Brain microvascular endothelial cell (primary cell): ENCODE data around the gene TBCA.

Experiments
- DNase-seq: peaks from one replicate; pipeline ENCODE4 v3.0.0-alpha.2; 2020
- H3K27ac ChIP-seq: fragments of 250-450 bp; sonication (Bioruptor Pico); 2 replicates; pipeline ENCODE4 v1.5.1; 2020; ENCODE audit warnings: mild to moderate bottlenecking, moderate library complexity
- H3K27me3 ChIP-seq: fragments of 250-450 bp; sonication (Bioruptor Pico); replicated peaks from 2 replicates; pipeline ENCODE4 v1.5.1; 2020; ENCODE audit warnings: mild to moderate bottlenecking
- H3K36me3 ChIP-seq: fragments of 250-450 bp; sonication (Bioruptor Pico); replicated peaks from 2 replicates; pipeline ENCODE4 v1.5.1; 2020; ENCODE audit warnings: mild to moderate bottlenecking
- H3K4me3 ChIP-seq: 2 replicates; pipeline ENCODE4 v1.5.1; 2011; ENCODE audit warnings: low read depth, mild to moderate bottlenecking, control low read depth, low read length, moderate library complexity
- in situ Hi-C: cut with HindIII; loops from 2 replicates; pipeline ENCODE4 v1.10.0; 2017; ENCODE audit warnings: low sequenced_read_pairs, low pct_ligation_motif_present
- TF ChIP-seq, protein P1 (sequence below): IDR thresholded peaks from 2 replicates; pipeline ENCODE4 v1.5.1; 2011; ENCODE audit warnings: low read depth, mild to moderate bottlenecking, moderate library complexity, low read length, control low read depth, inconsistent platforms; ENCODE audit errors: missing control alignments

Gene TBCA

DNA sequence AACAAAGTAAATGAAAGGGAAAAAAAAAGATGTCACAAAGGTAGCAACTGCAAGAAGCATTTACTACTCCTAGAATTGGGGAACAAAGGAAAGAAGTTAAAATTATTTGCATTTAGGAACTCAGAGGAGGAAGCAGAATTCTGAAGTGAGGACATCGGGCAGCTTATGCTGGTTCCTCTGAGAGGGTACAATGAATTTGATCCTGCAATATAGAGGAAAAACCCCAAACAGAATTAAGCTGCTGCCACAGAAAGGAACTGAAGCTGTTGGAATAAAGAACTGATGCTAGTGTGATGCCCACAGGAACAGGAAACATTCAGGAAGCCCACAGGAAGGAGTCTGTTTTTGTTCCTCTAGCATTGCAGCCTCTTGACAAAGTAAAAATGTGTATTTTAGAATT is 22.3 kb upstream of the TBCA start:
- TF ChIP-seq, protein P1, sequence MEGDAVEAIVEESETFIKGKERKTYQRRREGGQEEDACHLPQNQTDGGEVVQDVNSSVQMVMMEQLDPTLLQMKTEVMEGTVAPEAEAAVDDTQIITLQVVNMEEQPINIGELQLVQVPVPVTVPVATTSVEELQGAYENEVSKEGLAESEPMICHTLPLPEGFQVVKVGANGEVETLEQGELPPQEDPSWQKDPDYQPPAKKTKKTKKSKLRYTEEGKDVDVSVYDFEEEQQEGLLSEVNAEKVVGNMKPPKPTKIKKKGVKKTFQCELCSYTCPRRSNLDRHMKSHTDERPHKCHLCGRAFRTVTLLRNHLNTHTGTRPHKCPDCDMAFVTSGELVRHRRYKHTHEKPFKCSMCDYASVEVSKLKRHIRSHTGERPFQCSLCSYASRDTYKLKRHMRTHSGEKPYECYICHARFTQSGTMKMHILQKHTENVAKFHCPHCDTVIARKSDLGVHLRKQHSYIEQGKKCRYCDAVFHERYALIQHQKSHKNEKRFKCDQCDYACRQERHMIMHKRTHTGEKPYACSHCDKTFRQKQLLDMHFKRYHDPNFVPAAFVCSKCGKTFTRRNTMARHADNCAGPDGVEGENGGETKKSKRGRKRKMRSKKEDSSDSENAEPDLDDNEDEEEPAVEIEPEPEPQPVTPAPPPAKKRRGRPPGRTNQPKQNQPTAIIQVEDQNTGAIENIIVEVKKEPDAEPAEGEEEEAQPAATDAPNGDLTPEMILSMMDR: no peak
- Histone ChIP-seq H3K36me3 (no peaks in the 10 kb centered on the region), H3K27ac (no peak overlapping the region), H3K27me3 (peaks cover 13% of the 10 kb centered on the region), H3K4me3 (no peak overlapping the region)
- in situ Hi-C loops: no loop called here
- DNase-seq: no peak

DNA sequence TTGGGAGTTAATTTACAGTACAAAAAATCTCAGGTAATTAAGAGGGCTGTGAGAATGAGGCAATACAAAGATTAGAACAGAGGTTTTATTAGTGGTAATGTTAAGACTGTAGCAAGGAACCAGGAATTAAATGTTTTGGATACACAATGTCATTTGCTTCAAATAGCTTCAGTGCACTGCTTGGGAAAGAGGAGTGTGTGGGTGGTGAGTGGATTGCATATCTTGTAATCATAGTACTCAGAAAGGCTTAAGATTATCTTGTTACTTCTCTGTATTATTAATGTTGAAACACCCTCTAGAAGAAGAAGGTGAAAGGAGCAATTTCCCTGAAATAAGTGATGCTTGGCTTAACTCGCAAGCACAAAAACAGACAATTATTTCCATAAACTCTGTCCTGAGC is 21.0 kb upstream of the TBCA start:
- Histone ChIP-seq H3K27ac (no peak overlapping the region), H3K36me3 (no peaks in the 10 kb centered on the region), H3K27me3 (peaks cover 13% of the 10 kb centered on the region), H3K4me3 (no peak overlapping the region)
- TF ChIP-seq, protein P1: no peak
- in situ Hi-C loops: no loop called here
- DNase-seq: no peak

DNA sequence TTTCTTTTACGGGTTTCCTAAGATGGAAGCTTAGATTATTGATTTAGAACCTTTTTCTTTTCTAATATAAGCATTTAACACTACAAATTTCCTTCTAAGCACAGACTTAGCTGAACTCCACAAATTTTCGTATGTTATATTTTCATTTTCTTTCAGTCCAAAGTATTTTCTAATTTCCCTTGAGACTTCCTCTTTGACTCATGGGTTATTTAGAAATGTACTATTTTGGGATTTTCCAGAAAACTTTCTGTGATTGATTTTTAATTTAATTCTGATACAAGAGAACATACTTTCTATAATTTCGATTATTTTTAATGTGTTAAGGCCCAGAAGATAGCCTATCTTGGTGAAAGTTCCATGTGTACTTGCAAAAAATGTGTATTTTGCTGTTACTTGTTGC is 19.7 kb upstream of the TBCA start:
- no peak overlapping the region for H3K27ac ChIP-seq
- TF ChIP-seq, protein P1: no peak
- peaks cover 13% of the 10 kb centered on the region for H3K27me3 ChIP-seq
- no peak for DNase-seq
- no peak overlapping the region for H3K4me3 ChIP-seq
- H3K36me3 ChIP-seq: no peaks in the 10 kb centered on the region
- in situ Hi-C loops: no loop called here

DNA sequence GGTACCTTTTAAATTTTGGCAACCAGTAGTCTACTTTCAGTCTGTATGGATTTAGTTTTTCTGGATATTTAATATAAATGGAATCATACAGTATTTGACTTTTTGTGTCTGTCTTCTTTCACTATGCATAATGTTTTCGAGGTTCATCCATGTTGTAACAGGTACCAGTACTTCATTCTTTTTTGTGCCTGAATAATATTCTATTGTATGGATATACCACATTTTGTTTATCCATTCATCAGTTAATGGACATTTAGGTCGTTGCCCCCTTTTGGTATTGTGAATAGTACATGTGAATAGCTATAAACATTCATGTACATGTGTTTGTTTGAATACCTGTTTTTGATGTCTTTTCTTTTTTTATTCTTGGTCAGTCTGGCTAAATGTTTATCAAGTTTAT is 19.1 kb upstream of the TBCA start:
- TF ChIP-seq, protein P1: no peak
- no peaks in the 10 kb centered on the region for H3K36me3 ChIP-seq
- no peak overlapping the region for H3K4me3 ChIP-seq
- peaks cover 13% of the 10 kb centered on the region for H3K27me3 ChIP-seq
- H3K27ac ChIP-seq: no peak overlapping the region
- in situ Hi-C loops: no loop called here
- no peak for DNase-seq

DNA sequence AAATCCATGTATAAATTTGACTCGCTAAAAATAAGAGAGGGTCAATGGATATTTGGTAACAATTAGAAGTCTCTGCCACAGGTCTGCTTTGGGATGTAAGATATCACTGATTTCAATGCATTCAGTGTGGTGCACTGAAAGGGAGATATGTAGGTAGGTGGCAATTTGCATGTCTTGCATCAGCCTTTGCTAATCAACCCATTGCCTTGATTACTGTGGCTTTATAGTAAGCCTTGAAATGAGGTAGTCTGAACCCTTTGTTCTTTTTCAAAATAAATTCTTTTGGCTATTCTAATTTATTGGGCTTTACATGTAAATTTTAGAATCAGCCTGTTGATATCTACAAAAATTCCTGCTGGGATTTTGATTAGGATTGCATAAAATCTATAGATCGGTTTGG is 15.8 kb upstream of the TBCA start:
- TF ChIP-seq, protein P1: no peak
- H3K36me3 ChIP-seq: no peaks in the 10 kb centered on the region
- H3K4me3 ChIP-seq: no peak overlapping the region
- in situ Hi-C loops: no loop called here
- H3K27me3 ChIP-seq: peaks cover 2% of the 10 kb centered on the region
- DNase-seq: no peak
- H3K27ac ChIP-seq: no peak overlapping the region

DNA sequence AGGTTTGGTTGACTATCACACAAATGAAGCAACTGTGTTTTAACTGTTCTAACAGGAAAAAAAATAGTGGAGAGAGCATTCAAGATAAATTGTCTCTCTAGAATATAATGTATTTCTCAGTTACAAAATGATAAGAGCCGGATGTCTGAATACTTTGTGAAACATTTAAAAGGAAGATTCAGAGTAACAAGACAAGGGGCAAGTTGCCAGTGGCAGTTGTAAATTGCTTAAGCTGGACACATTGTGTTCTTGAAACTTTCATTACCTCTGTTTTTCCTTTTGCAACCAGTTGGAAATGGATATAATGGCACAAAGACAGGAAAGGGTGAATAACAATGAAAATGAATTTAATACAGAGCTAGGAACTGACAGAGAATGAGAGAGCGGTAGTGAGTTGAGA is 15.2 kb upstream of the TBCA start:
- no peak for DNase-seq
- TF ChIP-seq, protein P1: no peak
- in situ Hi-C loops: no loop called here
- Histone ChIP-seq H3K27ac (no peak overlapping the region), H3K4me3 (no peak overlapping the region), H3K27me3 (peaks cover 2% of the 10 kb centered on the region), H3K36me3 (no peaks in the 10 kb centered on the region)
